ENCODE data around the gene DNAH3. TPM values are rescaled to one million over a fixed set of nuclear protein-coding genes. Genes with fewer than 3 reads are reported as not detected.

DNAH3 gene
- total and polyA plus RNA-seq, 2 of the 13 experiments (the other 11 are each of a cell fraction or from before 2014, with no cell fraction given): 0.07 to 0.08 TPM

- TF ChIP-seq GABPB1 (CRISPR knock-in tag; IDR thresholded peaks at IDR 0.05) (no peak), TAF1 (CRISPR knock-in tag; IDR thresholded peaks at IDR 0.05) (no peak), USF2 (IDR thresholded peaks at IDR 0.05; ENCODE audit: low read depth, low read length) (no peak), USF2 (CRISPR knock-in tag; IDR thresholded peaks at IDR 0.05; ENCODE audit: borderline replicate concordance) (no peak), RELA (CRISPR knock-in tag; IDR thresholded peaks at IDR 0.05) (no peak), ERF (CRISPR knock-in tag; IDR thresholded peaks at IDR 0.05) (0 out of 2 replicates have a peak, but pooled peaks have one; percentile 29), POLR2G (IDR thresholded peaks at IDR 0.05; ENCODE audit: low read depth, low read length) (no peak), NR3C1 (CRISPR knock-in tag; IDR thresholded peaks at IDR 0.05) (no peak), ZNF879 (CRISPR knock-in tag; IDR thresholded peaks at IDR 0.05) (no peak), EED (CRISPR knock-in tag; IDR thresholded peaks at IDR 0.05) (no peak), CREBL2 (CRISPR knock-in tag; IDR thresholded peaks at IDR 0.05; ENCODE audit: borderline replicate concordance) (no peak), ZNF230 (CRISPR knock-in tag; IDR thresholded peaks at IDR 0.05) (no peak), CBX2 (IDR thresholded peaks at IDR 0.05; ENCODE audit: low read depth, low read length) (no peak), CBX2 (CRISPR knock-in tag; IDR thresholded peaks at IDR 0.05; ENCODE audit: low read depth) (no peak), ZNF354B (CRISPR knock-in tag; IDR thresholded peaks at IDR 0.05) (no peak), MIER2 (CRISPR knock-in tag; IDR thresholded peaks at IDR 0.05) (no peak), HOXA9 (CRISPR knock-in tag; IDR thresholded peaks at IDR 0.05; ENCODE audit: borderline replicate concordance) (no peak), ZFP1 (CRISPR knock-in tag; IDR thresholded peaks at IDR 0.05) (no peak)
- TF ChIP-seq, protein P1, sequence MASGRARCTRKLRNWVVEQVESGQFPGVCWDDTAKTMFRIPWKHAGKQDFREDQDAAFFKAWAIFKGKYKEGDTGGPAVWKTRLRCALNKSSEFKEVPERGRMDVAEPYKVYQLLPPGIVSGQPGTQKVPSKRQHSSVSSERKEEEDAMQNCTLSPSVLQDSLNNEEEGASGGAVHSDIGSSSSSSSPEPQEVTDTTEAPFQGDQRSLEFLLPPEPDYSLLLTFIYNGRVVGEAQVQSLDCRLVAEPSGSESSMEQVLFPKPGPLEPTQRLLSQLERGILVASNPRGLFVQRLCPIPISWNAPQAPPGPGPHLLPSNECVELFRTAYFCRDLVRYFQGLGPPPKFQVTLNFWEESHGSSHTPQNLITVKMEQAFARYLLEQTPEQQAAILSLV (CRISPR knock-in tag; IDR thresholded peaks at IDR 0.05; ENCODE audit: borderline replicate concordance): 0 out of 2 replicates have a peak, but pooled peaks have one; percentile 40
- TF ChIP-seq, protein P2, sequence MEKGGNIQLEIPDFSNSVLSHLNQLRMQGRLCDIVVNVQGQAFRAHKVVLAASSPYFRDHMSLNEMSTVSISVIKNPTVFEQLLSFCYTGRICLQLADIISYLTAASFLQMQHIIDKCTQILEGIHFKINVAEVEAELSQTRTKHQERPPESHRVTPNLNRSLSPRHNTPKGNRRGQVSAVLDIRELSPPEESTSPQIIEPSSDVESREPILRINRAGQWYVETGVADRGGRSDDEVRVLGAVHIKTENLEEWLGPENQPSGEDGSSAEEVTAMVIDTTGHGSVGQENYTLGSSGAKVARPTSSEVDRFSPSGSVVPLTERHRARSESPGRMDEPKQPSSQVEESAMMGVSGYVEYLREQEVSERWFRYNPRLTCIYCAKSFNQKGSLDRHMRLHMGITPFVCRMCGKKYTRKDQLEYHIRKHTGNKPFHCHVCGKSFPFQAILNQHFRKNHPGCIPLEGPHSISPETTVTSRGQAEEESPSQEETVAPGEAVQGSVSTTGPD (CRISPR knock-in tag; IDR thresholded peaks at IDR 0.05): no peak
- TF ChIP-seq, protein P3, sequence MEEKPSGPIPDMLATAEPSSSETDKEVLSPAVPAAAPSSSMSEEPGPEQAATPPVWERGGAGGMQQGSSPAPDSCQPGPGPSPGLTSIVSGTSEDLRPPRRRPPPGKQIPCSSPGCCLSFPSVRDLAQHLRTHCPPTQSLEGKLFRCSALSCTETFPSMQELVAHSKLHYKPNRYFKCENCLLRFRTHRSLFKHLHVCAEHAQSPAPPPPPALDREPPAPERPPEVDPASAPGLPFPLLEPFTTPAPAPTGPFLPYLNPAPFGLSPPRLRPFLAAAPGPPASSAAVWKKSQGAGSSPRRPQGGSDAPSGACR (CRISPR knock-in tag; IDR thresholded peaks at IDR 0.05): no peak
- TF ChIP-seq, protein P4, sequence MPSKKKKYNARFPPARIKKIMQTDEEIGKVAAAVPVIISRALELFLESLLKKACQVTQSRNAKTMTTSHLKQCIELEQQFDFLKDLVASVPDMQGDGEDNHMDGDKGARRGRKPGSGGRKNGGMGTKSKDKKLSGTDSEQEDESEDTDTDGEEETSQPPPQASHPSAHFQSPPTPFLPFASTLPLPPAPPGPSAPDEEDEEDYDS (CRISPR knock-in tag; IDR thresholded peaks at IDR 0.05): peak; percentile 25; the same call in 1 of the 2 replicates
Measured at GRCh38 chr16:21101631-21102420, 48.8 kb downstream of the DNAH3 start (continued).

Measured in HepG2 (cell line).